Right atrium auricular region (tissue), 2 donors: ENCODE results near the gene TAF1C. TPM values are rescaled to one million over a fixed set of nuclear protein-coding genes. Genes with fewer than 3 reads are reported as not detected.
A peak's percentile ranks its signal among the peaks of the same experiment; 100 is the strongest.

Source experiments
- DNase-seq: peaks from one replicate; pipeline ENCODE4 v3.0.0-alpha.2; 2019; ENCODE audit warnings: low spot score
- H3K27ac ChIP-seq, 2 donors: fragments of 200-600 bp; sonication (generic); 1 replicate in 1 of 2; 2 replicates in 1 of 2; pipeline ENCODE4 v1.5.1; 2016 to 2019
- H3K27me3 ChIP-seq, 2 donors: fragments of 200-600 bp; sonication (generic); one replicate each; pipeline versions ENCODE4 v1.5.1 to v1.6.0; 2017 to 2019
- H3K36me3 ChIP-seq: fragments of 200-600 bp; sonication (generic); one replicate; pipeline ENCODE4 v1.5.1; 2016
- H3K4me1 ChIP-seq, 2 donors: fragments of 200-600 bp; sonication (generic); one replicate each; pipeline versions ENCODE4 v1.5.1 to v1.6.0; 2017 to 2019
- H3K4me3 ChIP-seq, 2 donors: fragments of 200-600 bp; sonication (generic); 1 replicate in 1 of 2; 2 replicates in 1 of 2; pipeline ENCODE4 v1.5.1; 2017 to 2019; ENCODE audit warnings: mild to moderate bottlenecking in 1 of 2, moderate library complexity in 1 of 2
- H3K9me3 ChIP-seq, 2 donors: fragments of 200-600 bp; sonication (generic); one replicate each; pipeline ENCODE4 v1.5.1; 2019
- total RNA-seq, 2 donors: library from RNA; depleted of rRNA; stranded (reverse); fragments of >200 nt; gene quantifications; one replicate each; pipeline ENCODE4 v1.1.0, GENCODE V29; 2016
- TF ChIP-seq, protein P1 (sequence below), 2 donors: fragments of 200-600 bp; sonication (generic); IDR thresholded peaks; one replicate each; pipeline ENCODE4 v1.5.1; 2019; ENCODE audit warnings: antibody characterized with exemption in 2 of 2

Gene TAF1C
- total RNA-seq, 2 donors from 2014 or later: 16.2 to 18.4 TPM

DNA sequence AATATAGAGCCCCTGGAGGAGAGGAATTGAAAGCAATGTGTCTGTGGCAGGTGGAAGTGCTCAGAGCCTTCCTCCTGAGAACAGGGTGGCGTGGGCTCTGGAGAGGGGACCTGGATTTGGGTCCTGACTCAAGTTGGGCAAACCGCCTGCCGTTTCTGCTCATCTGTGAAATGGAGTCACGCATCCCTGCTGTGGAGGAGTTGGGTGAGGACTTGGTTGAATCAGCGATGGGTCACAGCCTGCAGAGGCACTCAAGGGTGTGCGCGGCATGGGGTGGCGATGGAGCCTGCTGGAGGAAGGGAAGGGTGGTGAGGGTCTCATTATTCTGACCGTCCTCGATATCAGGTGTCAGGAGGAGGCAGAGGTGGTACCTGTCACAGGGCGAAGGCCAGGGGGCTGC is 7.2 kb upstream of the TAF1C start:
- TF ChIP-seq, protein P1, sequence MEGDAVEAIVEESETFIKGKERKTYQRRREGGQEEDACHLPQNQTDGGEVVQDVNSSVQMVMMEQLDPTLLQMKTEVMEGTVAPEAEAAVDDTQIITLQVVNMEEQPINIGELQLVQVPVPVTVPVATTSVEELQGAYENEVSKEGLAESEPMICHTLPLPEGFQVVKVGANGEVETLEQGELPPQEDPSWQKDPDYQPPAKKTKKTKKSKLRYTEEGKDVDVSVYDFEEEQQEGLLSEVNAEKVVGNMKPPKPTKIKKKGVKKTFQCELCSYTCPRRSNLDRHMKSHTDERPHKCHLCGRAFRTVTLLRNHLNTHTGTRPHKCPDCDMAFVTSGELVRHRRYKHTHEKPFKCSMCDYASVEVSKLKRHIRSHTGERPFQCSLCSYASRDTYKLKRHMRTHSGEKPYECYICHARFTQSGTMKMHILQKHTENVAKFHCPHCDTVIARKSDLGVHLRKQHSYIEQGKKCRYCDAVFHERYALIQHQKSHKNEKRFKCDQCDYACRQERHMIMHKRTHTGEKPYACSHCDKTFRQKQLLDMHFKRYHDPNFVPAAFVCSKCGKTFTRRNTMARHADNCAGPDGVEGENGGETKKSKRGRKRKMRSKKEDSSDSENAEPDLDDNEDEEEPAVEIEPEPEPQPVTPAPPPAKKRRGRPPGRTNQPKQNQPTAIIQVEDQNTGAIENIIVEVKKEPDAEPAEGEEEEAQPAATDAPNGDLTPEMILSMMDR (IDR thresholded peaks at IDR 0.05): no peak
- no peaks in the 10 kb centered on the region for H3K4me1 ChIP-seq
- no peaks in the 10 kb centered on the region for H3K9me3 ChIP-seq
- H3K36me3 ChIP-seq: no peaks in the 10 kb centered on the region
- no peak overlapping the region for H3K27ac ChIP-seq
- no peak for DNase-seq
- H3K4me3 ChIP-seq: no peak overlapping the region
- H3K27me3 ChIP-seq: no peaks in the 10 kb centered on the region

DNA sequence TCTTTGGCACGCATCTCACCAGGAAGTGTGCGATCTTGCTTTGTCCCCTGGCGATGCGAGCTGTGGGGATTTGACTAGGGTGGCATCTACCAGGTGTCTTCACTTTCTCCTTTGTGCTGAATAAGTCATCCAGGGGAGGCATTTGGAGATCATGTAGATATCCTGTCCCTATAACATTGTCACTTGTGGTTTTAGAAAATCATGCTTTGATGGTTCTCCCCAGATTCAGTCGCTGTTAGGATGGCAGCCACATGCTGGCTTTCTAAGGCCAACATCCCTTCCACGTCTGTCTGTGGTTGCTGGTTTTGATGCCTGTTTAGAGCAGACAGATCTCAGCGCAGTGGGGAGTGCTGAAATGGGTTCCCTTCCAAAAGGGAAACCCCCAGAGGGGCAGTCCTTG is 6.6 kb upstream of the TAF1C start:
- TF ChIP-seq, protein P1 (IDR thresholded peaks at IDR 0.05): no peak

DNA sequence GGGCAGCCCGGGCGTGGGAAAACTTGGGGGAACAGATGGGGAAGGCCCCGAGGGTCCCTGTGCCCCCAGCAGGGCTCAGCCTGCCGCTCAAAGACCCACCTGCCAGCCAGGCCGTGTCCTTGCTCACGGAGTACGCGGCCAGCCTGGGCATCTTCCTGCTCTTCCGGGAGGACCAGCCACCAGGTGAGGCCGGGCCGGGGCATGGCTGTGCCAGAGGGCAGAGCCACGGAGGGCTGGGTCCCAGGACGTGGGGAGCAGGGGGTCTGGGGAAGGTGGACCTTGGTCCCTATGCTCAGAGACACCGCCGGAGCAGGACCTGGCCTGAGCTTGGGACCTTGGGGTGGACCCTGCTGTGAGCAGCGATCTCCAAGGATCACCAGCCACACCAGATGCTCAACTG is 4.6 kb upstream of the TAF1C start:
- H3K27ac ChIP-seq: no peak overlapping the region
- H3K9me3 ChIP-seq: no peaks in the 10 kb centered on the region
- DNase-seq: no peak
- H3K4me1 ChIP-seq: peaks cover 0 to 4% of the 10 kb centered on the region in 2 donors
- no peak overlapping the region for H3K4me3 ChIP-seq
- H3K27me3 ChIP-seq: no peaks in the 10 kb centered on the region
- H3K36me3 ChIP-seq: no peaks in the 10 kb centered on the region
- TF ChIP-seq, protein P1 (IDR thresholded peaks at IDR 0.05): no peak

More for the DNA sequence above, 6.6 kb upstream of the TAF1C start:
- DNase-seq: no peak
- Histone ChIP-seq H3K4me1 (no peaks in the 10 kb centered on the region), H3K27ac (no peak overlapping the region), H3K9me3 (no peaks in the 10 kb centered on the region), H3K27me3 (no peaks in the 10 kb centered on the region), H3K4me3 (no peak overlapping the region), H3K36me3 (no peaks in the 10 kb centered on the region)

DNA sequence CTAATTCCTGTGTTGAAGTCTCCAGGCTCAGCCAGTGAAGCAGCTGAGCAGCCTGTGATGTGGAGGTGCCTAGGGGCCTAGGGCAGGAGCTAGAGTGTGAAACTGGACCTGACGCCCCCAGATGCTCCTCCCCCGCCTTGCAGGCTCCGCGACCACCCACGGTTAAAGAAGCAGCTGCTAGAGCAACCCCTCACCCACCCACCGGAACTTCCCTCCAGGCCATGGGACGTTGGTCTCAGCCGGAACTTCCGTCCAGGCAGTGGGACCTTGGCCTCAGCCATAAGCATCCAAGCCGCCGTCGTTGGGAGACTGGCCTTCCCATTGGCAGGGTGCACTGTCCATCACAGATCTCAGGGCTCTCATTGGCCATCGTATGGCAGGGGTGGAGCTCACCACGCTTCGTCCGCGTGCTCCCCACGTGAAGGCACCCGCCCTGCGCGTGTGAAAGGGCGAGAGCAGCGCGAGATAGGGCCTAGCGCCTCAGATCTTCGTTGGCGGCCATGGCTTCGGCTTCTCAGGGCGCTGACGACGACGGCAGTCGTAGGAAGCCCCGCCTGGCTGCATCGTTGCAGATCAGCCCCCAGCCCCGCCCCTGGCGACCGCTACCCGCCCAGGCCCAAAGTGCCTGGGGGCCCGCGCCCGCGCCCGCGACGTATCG is 4.0 kb upstream of the TAF1C start, which contains the start of gene ADAD2:
Gene ADAD2 (plus strand): TSS at position 427 of the 658 bp plus-strand sequence. CDS start 74 bp downstream, at position 501.
- TF ChIP-seq, protein P1 (IDR thresholded peaks at IDR 0.05): no peak
- no peak within 1 kb of the TSS for H3K27ac ChIP-seq
- no peak for DNase-seq
- peaks cover 0 to 10% of the 10 kb centered on the region in 2 donors for H3K4me1 ChIP-seq
- H3K4me3 ChIP-seq: no peak within 1 kb of the TSS
- no peaks in the 10 kb centered on the region for H3K36me3 ChIP-seq
- no peaks in the 10 kb centered on the region for H3K9me3 ChIP-seq
- H3K27me3 ChIP-seq: no peaks in the 10 kb centered on the region

DNA sequence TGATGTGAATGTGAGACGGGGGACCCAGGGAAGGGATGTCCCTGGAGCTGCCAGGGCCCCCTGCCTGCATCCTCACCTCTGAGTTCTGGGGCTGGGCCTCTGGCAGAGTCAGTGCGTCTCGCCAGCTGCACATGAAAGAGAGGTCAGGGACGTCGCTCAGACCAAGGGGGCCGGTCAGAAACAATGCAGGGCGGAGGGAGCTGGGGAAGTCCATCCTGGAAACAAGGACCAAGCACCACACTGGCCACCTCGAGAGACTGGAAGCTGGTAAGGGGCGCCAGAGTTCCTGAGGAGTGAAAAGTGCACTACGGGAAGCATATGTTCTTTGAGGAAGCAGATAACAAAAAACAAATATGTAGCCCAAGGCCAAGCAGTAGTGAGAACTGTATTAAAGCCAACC is 2.1 kb downstream of the TAF1C start:
- DNase-seq: no peak
- TF ChIP-seq, protein P1 (IDR thresholded peaks at IDR 0.05): no peak
- no peaks in the 10 kb centered on the region for H3K9me3 ChIP-seq
- H3K4me3 ChIP-seq: peak overlapping the region in 1 of 2 donors; percentile 88
- peaks cover 42% of the 10 kb centered on the region for H3K36me3 ChIP-seq
- H3K4me1 ChIP-seq: peaks cover 0 to 36% of the 10 kb centered on the region in 2 donors
- no peaks in the 10 kb centered on the region for H3K27me3 ChIP-seq
- peak overlapping the region in 1 of 2 donors; percentile 64 for H3K27ac ChIP-seq
